Measurements from ENCODE around the gene C11orf98.
"Not testable (repeated sequence)": the region's sequence is repeated elsewhere in the genome, so short reads cannot be mapped to it uniquely, and the experiment has no call there.

The C11orf98 gene

GRCh38 chr11:62676698-62677097, 11.7 kb upstream of the C11orf98 start:
- no peak overlapping the region for H3K4me3 ChIP-seq (replicated peaks in 1 of 2; ENCODE audit: low read depth in 2 of 2, low read length in 2 of 2)
- no peak for TF ChIP-seq CTCF (IDR thresholded peaks at IDR 0.05; ENCODE audit: low read depth, low read length)
- no peak for DNase-seq (ENCODE audit: low read depth in 2 of 2)

- not testable (repeated sequence) for DNase-seq (ENCODE audit: low read depth in 2 of 2); H3K4me3 ChIP-seq (replicated peaks in 1 of 2; ENCODE audit: low read depth in 2 of 2, low read length in 2 of 2)
Measured at GRCh38 chr11:62675415-62675814, 10.4 kb upstream of the C11orf98 start.

- TF ChIP-seq CTCF (IDR thresholded peaks at IDR 0.05; ENCODE audit: low read depth, low read length), result no peak
- H3K4me3 ChIP-seq (replicated peaks in 1 of 2; ENCODE audit: low read depth in 2 of 2, low read length in 2 of 2), result no peak overlapping the region
- peak in 1 of 2 donors; percentile 11 for DNase-seq (ENCODE audit: low read depth in 2 of 2)
Measured at GRCh38 chr11:62673196-62673525, 8.2 kb upstream of the C11orf98 start.

- DNase-seq (ENCODE audit: low read depth in 2 of 2), result peak; percentile 91
- no peak for TF ChIP-seq CTCF (IDR thresholded peaks at IDR 0.05; ENCODE audit: low read depth, low read length)
- peak within 1 kb of the TSS; percentile 76 to 83 for H3K4me3 ChIP-seq (replicated peaks in 1 of 2; ENCODE audit: low read depth in 2 of 2, low read length in 2 of 2)
Measured at GRCh38 chr11:62671608-62672389, 6.8 kb upstream of the C11orf98 start, which contains the start of the genes LBHD1 and UQCC3. TSS of gene LBHD1 (minus strand) at chr11:62672267. CDS start at chr11:62670031, 2,236 bp downstream. TSS of gene UQCC3 (plus strand) at chr11:62671673. CDS start at chr11:62671746, 73 bp downstream.

GRCh38 chr11:62671236-62671607, 6.2 kb upstream of the C11orf98 start:
- no peak for DNase-seq (ENCODE audit: low read depth in 2 of 2)
- TF ChIP-seq CTCF (IDR thresholded peaks at IDR 0.05; ENCODE audit: low read depth, low read length), result no peak

GRCh38 chr11:62669420-62670161, 4.6 kb upstream of the C11orf98 start:
- TF ChIP-seq CTCF (IDR thresholded peaks at IDR 0.05; ENCODE audit: low read depth, low read length), result no peak
- no peak for DNase-seq (ENCODE audit: low read depth in 2 of 2)
- H3K4me3 ChIP-seq (replicated peaks in 1 of 2; ENCODE audit: low read depth in 2 of 2, low read length in 2 of 2), result no peak overlapping the region

More at GRCh38 chr11:62671236-62671607, 6.2 kb upstream of the C11orf98 start:
- H3K4me3 ChIP-seq (replicated peaks in 1 of 2; ENCODE audit: low read depth in 2 of 2, low read length in 2 of 2), result peak overlapping the region; percentile 76 to 83

GRCh38 chr11:62667460-62667859, 2.5 kb upstream of the C11orf98 start:
- no peak for TF ChIP-seq CTCF (IDR thresholded peaks at IDR 0.05; ENCODE audit: low read depth, low read length)
- no peak overlapping the region for H3K4me3 ChIP-seq (replicated peaks in 1 of 2; ENCODE audit: low read depth in 2 of 2, low read length in 2 of 2)
- DNase-seq (ENCODE audit: low read depth in 2 of 2), result no peak
